ENCODE data around the gene CENPF. TPM values are rescaled to one million over a fixed set of nuclear protein-coding genes. Genes with fewer than 3 reads are reported as not detected.

The CENPF gene
- total RNA-seq, 2 donors from 2014 or later: 87.2 to 96.3 TPM

DNA sequence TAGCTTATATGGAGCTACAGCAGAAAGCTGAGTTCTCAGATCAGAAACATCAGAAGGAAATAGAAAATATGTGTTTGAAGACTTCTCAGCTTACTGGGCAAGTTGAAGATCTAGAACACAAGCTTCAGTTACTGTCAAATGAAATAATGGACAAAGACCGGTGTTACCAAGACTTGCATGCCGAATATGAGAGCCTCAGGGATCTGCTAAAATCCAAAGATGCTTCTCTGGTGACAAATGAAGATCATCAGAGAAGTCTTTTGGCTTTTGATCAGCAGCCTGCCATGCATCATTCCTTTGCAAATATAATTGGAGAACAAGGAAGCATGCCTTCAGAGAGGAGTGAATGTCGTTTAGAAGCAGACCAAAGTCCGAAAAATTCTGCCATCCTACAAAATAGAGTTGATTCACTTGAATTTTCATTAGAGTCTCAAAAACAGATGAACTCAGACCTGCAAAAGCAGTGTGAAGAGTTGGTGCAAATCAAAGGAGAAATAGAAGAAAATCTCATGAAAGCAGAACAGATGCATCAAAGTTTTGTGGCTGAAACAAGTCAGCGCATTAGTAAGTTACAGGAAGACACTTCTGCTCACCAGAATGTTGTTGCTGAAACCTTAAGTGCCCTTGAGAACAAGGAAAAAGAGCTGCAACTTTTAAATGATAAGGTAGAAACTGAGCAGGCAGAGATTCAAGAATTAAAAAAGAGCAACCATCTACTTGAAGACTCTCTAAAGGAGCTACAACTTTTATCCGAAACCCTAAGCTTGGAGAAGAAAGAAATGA, 37.6 kb downstream of the CENPF start:
- H3K27ac Mint-ChIP-seq: no peak overlapping the region
- H3K4me3 Mint-ChIP-seq: no peak overlapping the region
- no peaks in the 10 kb centered on the region for H3K27me3 Mint-ChIP-seq (ENCODE audit: low read depth)
- DNase-seq (no peak), ATAC-seq (replicated peaks in 1 of 2) (peak in 1 of 2 donors; percentile 43)
- H3K9me3 Mint-ChIP-seq: no peaks in the 10 kb centered on the region
- H3K4me1 Mint-ChIP-seq (ENCODE audit: low read depth): peaks cover 27% of the 10 kb centered on the region
- H3K36me3 Mint-ChIP-seq (ENCODE audit: insufficient read depth in 2 of 2): peaks cover 17 to 45% of the 10 kb centered on the region in 2 donors

DNA sequence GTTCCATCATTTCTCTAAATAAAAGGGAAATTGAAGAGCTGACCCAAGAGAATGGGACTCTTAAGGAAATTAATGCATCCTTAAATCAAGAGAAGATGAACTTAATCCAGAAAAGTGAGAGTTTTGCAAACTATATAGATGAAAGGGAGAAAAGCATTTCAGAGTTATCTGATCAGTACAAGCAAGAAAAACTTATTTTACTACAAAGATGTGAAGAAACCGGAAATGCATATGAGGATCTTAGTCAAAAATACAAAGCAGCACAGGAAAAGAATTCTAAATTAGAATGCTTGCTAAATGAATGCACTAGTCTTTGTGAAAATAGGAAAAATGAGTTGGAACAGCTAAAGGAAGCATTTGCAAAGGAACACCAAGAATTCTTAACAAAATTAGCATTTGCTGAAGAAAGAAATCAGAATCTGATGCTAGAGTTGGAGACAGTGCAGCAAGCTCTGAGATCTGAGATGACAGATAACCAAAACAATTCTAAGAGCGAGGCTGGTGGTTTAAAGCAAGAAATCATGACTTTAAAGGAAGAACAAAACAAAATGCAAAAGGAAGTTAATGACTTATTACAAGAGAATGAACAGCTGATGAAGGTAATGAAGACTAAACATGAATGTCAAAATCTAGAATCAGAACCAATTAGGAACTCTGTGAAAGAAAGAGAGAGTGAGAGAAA, 38.4 kb downstream of the CENPF start:
- H3K36me3 Mint-ChIP-seq (ENCODE audit: insufficient read depth in 2 of 2): peaks cover 19 to 47% of the 10 kb centered on the region in 2 donors
- H3K27ac Mint-ChIP-seq: no peak overlapping the region
- DNase-seq: no peak
- H3K27me3 Mint-ChIP-seq (ENCODE audit: low read depth): no peaks in the 10 kb centered on the region
- H3K9me3 Mint-ChIP-seq: peaks cover 0 to under 1% of the 10 kb centered on the region in 2 donors
- H3K4me1 Mint-ChIP-seq (ENCODE audit: low read depth): peaks cover 27% of the 10 kb centered on the region
- H3K4me3 Mint-ChIP-seq: no peak overlapping the region
- ATAC-seq (replicated peaks in 1 of 2): no peak

DNA sequence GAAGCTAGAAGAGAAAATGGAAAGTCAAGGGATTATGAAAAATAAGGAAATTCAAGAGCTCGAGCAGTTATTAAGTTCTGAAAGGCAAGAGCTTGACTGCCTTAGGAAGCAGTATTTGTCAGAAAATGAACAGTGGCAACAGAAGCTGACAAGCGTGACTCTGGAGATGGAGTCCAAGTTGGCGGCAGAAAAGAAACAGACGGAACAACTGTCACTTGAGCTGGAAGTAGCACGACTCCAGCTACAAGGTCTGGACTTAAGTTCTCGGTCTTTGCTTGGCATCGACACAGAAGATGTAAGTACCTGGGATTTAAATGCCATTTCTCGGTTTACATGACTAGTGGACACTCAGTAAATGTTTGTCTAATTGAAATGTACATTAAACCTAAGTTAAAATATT, 40.0 kb downstream of the CENPF start:
- H3K36me3 Mint-ChIP-seq (ENCODE audit: insufficient read depth in 2 of 2): peaks cover 16 to 42% of the 10 kb centered on the region in 2 donors
- H3K4me1 Mint-ChIP-seq (ENCODE audit: low read depth): peaks cover 15% of the 10 kb centered on the region
- H3K4me3 Mint-ChIP-seq: no peak overlapping the region
- no peaks in the 10 kb centered on the region for H3K27me3 Mint-ChIP-seq (ENCODE audit: low read depth)
- no peak overlapping the region for H3K27ac Mint-ChIP-seq
- DNase-seq: no peak
- ATAC-seq (replicated peaks in 1 of 2): no peak
- H3K9me3 Mint-ChIP-seq: peaks cover 0 to 2% of the 10 kb centered on the region in 2 donors

DNA sequence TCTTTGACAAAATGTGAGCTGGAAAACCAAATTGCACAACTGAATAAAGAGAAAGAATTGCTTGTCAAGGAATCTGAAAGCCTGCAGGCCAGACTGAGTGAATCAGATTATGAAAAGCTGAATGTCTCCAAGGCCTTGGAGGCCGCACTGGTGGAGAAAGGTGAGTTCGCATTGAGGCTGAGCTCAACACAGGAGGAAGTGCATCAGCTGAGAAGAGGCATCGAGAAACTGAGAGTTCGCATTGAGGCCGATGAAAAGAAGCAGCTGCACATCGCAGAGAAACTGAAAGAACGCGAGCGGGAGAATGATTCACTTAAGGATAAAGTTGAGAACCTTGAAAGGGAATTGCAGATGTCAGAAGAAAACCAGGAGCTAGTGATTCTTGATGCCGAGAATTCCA, 42.7 kb downstream of the CENPF start:
- Mint-ChIP-seq H3K4me3 (peak overlapping the region in 1 of 2 donors; percentile 3), H3K27me3 (ENCODE audit: low read depth) (no peaks in the 10 kb centered on the region), H3K36me3 (ENCODE audit: insufficient read depth in 2 of 2) (peaks cover 19 to 54% of the 10 kb centered on the region in 2 donors), H3K9me3 (peaks cover 0 to 2% of the 10 kb centered on the region in 2 donors), H3K27ac (peak overlapping the region; percentile 15), H3K4me1 (ENCODE audit: low read depth) (no peaks in the 10 kb centered on the region)
- DNase-seq: no peak
- no peak for ATAC-seq (replicated peaks in 1 of 2)

DNA sequence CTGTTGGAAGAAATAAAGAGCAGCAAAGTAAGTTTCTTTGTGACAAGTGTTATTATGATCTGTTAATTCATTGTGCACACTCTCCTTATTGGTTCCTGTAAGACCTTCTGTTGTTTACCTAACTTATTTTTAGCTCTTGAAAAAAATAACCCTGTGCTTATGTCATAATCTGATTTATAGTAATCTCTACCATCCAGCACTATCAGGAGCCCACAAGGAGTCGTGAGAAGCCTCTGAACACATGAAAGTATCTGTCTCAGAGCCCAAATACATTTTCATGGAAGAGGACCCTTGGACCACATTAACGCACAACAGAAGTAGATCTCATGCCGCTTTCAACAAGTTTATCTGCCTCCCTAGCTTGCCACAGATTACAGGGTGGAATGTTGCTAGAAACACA, 45.8 kb downstream of the CENPF start:
- DNase-seq: no peak

DNA sequence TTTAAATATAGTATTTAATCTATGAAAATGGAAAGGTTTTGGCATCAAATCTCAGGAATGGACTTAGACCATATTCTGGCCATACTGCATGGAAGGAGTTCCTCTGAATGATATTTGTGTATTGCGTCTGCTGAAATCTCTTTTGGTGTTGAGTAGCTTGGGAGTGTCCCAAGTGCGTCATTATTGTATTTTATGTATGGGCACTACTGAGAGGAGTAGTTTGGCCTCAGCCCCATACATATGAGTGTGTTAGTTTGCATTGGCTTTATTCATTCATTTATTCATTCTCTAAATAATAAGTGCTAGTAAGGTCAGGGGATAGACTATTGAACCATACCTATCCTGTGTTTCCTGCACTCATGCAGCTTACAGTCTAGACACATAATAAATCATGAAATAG, 46.6 kb downstream of the CENPF start:
- ATAC-seq (replicated peaks in 1 of 2) (no peak), DNase-seq (no peak)
- Mint-ChIP-seq H3K27ac (no peak overlapping the region), H3K4me1 (ENCODE audit: low read depth) (no peaks in the 10 kb centered on the region), H3K27me3 (ENCODE audit: low read depth) (no peaks in the 10 kb centered on the region), H3K9me3 (peaks cover 0 to 2% of the 10 kb centered on the region in 2 donors), H3K4me3 (no peak overlapping the region), H3K36me3 (ENCODE audit: insufficient read depth in 2 of 2) (peaks cover 26 to 74% of the 10 kb centered on the region in 2 donors)

More for the DNA sequence above, 45.8 kb downstream of the CENPF start:
- Mint-ChIP-seq H3K4me3 (no peak overlapping the region), H3K4me1 (ENCODE audit: low read depth) (no peaks in the 10 kb centered on the region), H3K27me3 (ENCODE audit: low read depth) (no peaks in the 10 kb centered on the region), H3K9me3 (peaks cover 0 to 2% of the 10 kb centered on the region in 2 donors), H3K36me3 (ENCODE audit: insufficient read depth in 2 of 2) (peaks cover 27 to 76% of the 10 kb centered on the region in 2 donors), H3K27ac (no peak overlapping the region)
- no peak for ATAC-seq (replicated peaks in 1 of 2)

DNA sequence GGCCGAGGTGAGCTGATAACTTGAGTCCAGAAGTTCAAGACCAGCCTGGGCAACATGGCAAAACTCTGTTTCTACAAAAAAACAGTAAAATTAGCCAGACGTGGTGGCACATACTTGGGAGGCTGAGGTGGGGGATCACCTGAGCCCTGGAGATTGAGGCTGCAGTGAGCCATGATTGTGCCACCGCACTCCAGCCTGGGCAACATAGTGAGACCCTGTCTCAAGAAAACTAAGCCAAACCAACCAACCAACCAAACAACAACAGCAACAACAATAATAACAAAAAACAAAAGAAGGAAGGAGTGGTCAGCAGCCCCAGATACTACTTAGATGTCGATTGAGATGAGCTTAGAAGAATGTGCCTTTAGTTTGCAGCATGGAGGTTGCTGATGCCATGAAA, 47.7 kb downstream of the CENPF start:
- H3K27me3 Mint-ChIP-seq (ENCODE audit: low read depth): no peaks in the 10 kb centered on the region
- peaks cover 23 to 69% of the 10 kb centered on the region in 2 donors for H3K36me3 Mint-ChIP-seq (ENCODE audit: insufficient read depth in 2 of 2)
- DNase-seq: no peak
- no peak overlapping the region for H3K4me3 Mint-ChIP-seq
- no peaks in the 10 kb centered on the region for H3K4me1 Mint-ChIP-seq (ENCODE audit: low read depth)
- H3K27ac Mint-ChIP-seq: no peak overlapping the region
- no peak for ATAC-seq (replicated peaks in 1 of 2)
- peaks cover 0 to 2% of the 10 kb centered on the region in 2 donors for H3K9me3 Mint-ChIP-seq

DNA sequence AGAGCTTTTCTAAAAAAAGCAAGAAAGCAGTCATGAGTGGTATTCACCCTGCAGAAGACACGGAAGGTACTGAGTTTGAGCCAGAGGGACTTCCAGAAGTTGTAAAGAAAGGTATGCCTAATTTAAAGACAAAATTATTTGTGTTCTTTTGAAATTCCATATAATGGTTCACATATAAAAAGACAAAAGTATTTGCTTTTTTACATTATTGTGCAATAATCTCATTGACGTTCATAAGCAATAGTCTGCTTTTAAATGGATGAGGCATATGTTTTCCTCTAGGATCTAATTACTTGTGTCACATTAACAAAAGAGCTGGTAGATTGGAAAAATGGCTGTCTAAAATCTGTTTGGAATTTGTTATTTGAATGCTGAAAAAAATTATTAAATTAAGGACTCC, 54.3 kb downstream of the CENPF start:
- ATAC-seq (replicated peaks in 1 of 2) (no peak), DNase-seq (no peak)
- no peaks in the 10 kb centered on the region for H3K4me1 Mint-ChIP-seq (ENCODE audit: low read depth)
- no peak overlapping the region for H3K4me3 Mint-ChIP-seq
- H3K36me3 Mint-ChIP-seq (ENCODE audit: insufficient read depth in 2 of 2): peaks cover 17 to 60% of the 10 kb centered on the region in 2 donors
- H3K27ac Mint-ChIP-seq: no peak overlapping the region
- no peaks in the 10 kb centered on the region for H3K27me3 Mint-ChIP-seq (ENCODE audit: low read depth)
- no peaks in the 10 kb centered on the region for H3K9me3 Mint-ChIP-seq

DNA sequence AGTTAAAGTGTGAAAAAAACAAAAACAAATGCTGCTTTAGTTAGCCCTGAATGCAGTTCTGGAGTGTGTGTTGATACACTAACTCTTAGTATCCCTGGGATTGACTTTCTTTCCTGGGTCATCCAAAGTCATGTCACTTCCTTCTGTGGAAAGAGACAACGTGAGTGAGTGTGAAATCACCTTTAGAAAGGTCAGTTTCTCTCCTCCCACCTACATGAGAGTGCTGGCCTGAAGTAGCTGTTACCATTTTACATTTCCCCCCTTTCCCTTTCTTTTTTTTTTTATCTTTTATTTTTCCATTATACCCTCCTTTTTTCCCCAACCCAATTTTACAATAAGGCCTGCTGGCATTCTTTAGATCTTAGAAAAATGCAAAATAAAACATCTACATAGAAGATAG, 55.2 kb downstream of the CENPF start:
- H3K27ac Mint-ChIP-seq: no peak overlapping the region
- H3K36me3 Mint-ChIP-seq (ENCODE audit: insufficient read depth in 2 of 2): peaks cover 18 to 61% of the 10 kb centered on the region in 2 donors
- H3K27me3 Mint-ChIP-seq (ENCODE audit: low read depth): no peaks in the 10 kb centered on the region
- H3K4me3 Mint-ChIP-seq: no peak overlapping the region
- no peaks in the 10 kb centered on the region for H3K4me1 Mint-ChIP-seq (ENCODE audit: low read depth)
- no peaks in the 10 kb centered on the region for H3K9me3 Mint-ChIP-seq
- ATAC-seq (replicated peaks in 1 of 2) (no peak), DNase-seq (no peak)

DNA sequence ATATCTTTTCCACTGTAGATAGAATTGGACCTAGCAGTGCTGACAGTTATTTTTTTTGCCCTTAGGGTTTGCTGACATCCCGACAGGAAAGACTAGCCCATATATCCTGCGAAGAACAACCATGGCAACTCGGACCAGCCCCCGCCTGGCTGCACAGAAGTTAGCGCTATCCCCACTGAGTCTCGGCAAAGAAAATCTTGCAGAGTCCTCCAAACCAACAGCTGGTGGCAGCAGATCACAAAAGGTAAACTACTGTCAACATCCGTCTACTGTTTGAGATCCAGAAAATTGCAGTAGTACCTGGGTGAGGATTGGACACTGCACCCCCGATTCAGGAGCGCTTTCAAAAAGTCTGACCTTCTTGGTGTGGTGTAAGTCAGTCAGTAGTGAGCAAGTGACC, 55.8 kb downstream of the CENPF start:
- Mint-ChIP-seq H3K4me1 (ENCODE audit: low read depth) (no peaks in the 10 kb centered on the region), H3K27ac (no peak overlapping the region), H3K4me3 (no peak overlapping the region), H3K9me3 (no peaks in the 10 kb centered on the region), H3K27me3 (ENCODE audit: low read depth) (no peaks in the 10 kb centered on the region), H3K36me3 (ENCODE audit: insufficient read depth in 2 of 2) (peaks cover 18 to 61% of the 10 kb centered on the region in 2 donors)
- no peak for ATAC-seq (replicated peaks in 1 of 2)
- no peak for DNase-seq

DNA sequence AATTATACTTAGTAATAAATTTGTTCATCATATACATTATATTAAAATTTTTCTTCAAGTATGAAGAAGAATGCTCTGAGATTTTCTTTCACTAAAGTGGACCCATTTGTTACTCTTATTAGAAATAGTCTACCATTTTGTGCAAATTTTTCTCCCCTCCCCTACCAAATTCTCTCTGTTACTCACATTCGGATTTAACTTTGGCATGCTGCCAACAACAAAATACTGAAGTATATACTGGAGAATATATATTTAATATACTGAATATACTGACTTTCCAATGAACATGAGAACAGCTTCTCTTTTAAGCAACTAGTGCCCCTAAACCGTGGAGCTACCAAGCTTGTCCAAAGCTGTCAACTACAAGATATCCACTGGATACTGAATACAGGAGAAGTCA, 57.2 kb downstream of the CENPF start:
- Mint-ChIP-seq H3K27ac (no peak overlapping the region), H3K9me3 (no peaks in the 10 kb centered on the region), H3K27me3 (ENCODE audit: low read depth) (no peaks in the 10 kb centered on the region), H3K4me1 (ENCODE audit: low read depth) (no peaks in the 10 kb centered on the region), H3K36me3 (ENCODE audit: insufficient read depth in 2 of 2) (peaks cover 13 to 66% of the 10 kb centered on the region in 2 donors), H3K4me3 (no peak overlapping the region)
- DNase-seq (no peak), ATAC-seq (replicated peaks in 1 of 2) (no peak)

DNA sequence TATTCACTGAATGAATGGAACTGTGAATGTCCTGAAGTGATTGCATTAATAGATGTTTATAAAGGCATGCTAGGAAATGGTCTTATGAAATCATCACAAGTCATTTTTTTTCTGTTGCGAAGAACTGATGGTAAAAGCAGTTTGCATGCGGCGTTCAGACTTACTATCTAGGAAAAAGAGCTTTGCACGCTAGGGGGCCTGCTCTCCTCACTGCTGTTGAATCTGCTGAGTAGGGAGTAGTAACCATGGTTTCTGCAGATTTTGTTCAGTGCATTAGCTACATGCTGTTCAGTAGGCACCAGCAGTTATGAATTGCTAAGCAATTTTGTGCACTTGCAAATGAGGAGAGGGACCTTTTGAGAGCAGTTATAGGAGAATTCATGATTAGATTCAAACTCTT, 57.9 kb downstream of the CENPF start:
- H3K36me3 Mint-ChIP-seq (ENCODE audit: insufficient read depth in 2 of 2): peaks cover 13 to 65% of the 10 kb centered on the region in 2 donors
- H3K4me1 Mint-ChIP-seq (ENCODE audit: low read depth): no peaks in the 10 kb centered on the region
- no peak for ATAC-seq (replicated peaks in 1 of 2)
- H3K9me3 Mint-ChIP-seq: no peaks in the 10 kb centered on the region
- no peak overlapping the region for H3K27ac Mint-ChIP-seq
- H3K27me3 Mint-ChIP-seq (ENCODE audit: low read depth): no peaks in the 10 kb centered on the region
- no peak for DNase-seq
- H3K4me3 Mint-ChIP-seq: no peak overlapping the region

DNA sequence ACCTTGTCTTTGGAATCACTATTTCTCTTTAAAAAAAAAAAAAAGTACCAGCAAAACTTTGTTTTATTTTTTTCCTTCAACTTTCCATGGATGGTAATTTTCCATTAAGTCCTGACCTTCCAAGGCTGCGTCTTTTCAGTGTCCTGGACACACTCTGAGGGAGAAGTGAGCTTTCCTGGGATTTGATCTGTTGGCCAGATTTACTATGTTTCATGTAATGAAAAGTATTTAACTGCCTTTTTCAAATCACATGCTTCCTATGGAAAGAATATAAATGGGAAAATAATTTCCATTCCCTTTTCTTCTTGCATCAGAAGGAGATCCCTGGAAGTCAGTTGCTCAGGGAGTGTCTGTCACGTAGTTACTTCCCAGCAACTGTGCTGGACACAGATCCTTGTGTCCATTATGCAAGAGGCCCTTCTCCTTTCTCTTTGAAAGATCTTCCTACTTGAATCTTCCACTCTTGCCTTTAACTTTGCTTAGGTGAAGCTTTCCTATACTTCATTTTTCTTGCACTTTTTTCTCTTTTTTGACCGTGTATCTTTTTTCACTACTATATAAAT, 59.3 kb downstream of the CENPF start:
- DNase-seq (no peak), ATAC-seq (replicated peaks in 1 of 2) (no peak)
- no peaks in the 10 kb centered on the region for H3K4me1 Mint-ChIP-seq (ENCODE audit: low read depth)
- H3K27ac Mint-ChIP-seq: no peak overlapping the region
- H3K36me3 Mint-ChIP-seq (ENCODE audit: insufficient read depth in 2 of 2): peaks cover 9 to 58% of the 10 kb centered on the region in 2 donors
- no peaks in the 10 kb centered on the region for H3K27me3 Mint-ChIP-seq (ENCODE audit: low read depth)
- no peak overlapping the region for H3K4me3 Mint-ChIP-seq
- H3K9me3 Mint-ChIP-seq: no peaks in the 10 kb centered on the region

Data from activated T-cell treated with anti-CD3 and anti-CD28 coated beads, Interleukin-2, amount 50 U/mL, for 72 hours (primary cell).